Ectodermal cell (in vitro differentiated cells): ENCODE results near the gene EFCAB6.

Experiments
- H3K27ac ChIP-seq: 2 replicates; pipeline ENCODE4 v1.7.0; 2013; ENCODE audit warnings: mild to moderate bottlenecking, low read depth, low read length; ENCODE audit not compliant: insufficient read depth, poor library complexity, severe bottlenecking
- H3K27me3 ChIP-seq: 2 replicates; pipeline ENCODE4 v1.7.0; 2013; ENCODE audit warnings: mild to moderate bottlenecking, low read length; ENCODE audit not compliant: insufficient read depth, control insufficient read depth, poor library complexity, severe bottlenecking
- H3K36me3 ChIP-seq: one replicate; pipeline ENCODE4 v1.7.0; 2013; ENCODE audit warnings: low read length; ENCODE audit not compliant: control insufficient read depth, insufficient read depth
- H3K4me1 ChIP-seq: one replicate; pipeline ENCODE4 v1.7.0; 2013; ENCODE audit warnings: low read length; ENCODE audit not compliant: control insufficient read depth, insufficient read depth
- H3K4me3 ChIP-seq: 2 replicates; pipeline ENCODE4 v1.7.0; 2013; ENCODE audit warnings: low read depth, low read length, control low read depth; ENCODE audit not compliant: insufficient read depth
- H3K9me3 ChIP-seq: 2 replicates; pipeline ENCODE4 v1.7.0; 2013; ENCODE audit warnings: mild to moderate bottlenecking, low read length, moderate library complexity; ENCODE audit not compliant: control insufficient read depth
- WGBS, 2 experiments: methylation state at CpG; one replicate each; pipeline ENCODE4 v1.1.7; 2013; ENCODE audit warnings: missing lambda C conversion rate in 2 of 2; 5-methylcytosine and 5-hydroxymethylcytosine counted together

The EFCAB6 gene

DNA sequence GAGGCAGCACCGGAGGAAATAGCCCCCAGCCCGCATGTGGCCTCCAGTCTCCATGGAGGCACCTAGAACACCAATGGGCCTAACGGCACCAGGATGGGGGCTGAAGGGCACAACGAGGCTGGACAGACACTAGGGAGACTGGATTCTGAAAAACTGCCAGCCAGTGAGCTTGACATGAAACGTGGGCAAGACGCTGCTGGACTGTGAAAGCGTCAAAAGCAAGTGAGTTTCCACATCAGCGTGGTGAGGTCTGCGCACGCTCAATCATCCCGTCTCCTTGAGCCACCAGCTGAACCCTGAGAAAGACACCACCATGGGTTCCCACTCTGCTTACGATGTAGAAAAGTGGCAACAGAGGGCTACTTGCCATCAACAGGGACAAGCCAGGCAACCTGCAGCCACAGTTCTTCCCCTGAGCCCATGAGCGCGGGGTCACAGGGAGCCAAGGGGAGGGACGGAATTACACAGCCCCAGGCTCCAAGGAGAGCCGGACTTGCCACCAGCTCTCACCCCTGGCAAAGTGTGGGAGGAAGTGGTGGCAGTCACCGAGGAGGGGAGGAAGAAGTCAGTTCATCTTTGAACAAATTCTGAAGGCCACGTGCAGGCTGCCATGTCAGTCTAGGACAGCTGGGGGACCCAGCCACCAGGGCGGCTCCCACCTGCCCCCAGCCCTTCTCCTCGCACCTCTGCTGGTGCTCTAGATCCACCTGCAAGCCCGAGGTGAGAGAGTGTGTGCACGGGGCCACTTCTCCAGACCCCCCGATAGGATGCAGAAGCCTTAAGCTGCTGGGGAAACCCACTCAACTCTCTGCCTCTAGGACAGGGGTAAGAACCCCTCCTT lies 269.2 kb downstream of the EFCAB6 start:
- Histone ChIP-seq H3K4me3 (no peak overlapping the region), H3K27me3 (no peaks in the 10 kb centered on the region), H3K9me3 (no peaks in the 10 kb centered on the region), H3K36me3 (no peaks in the 10 kb centered on the region), H3K27ac (no peak overlapping the region), H3K4me1 (no peaks in the 10 kb centered on the region)
- WGBS, 2 experiments: 94 to 95% methylated on average over 23 of the region's 23 CpGs

- 93% methylated on average over 18 of the region's 18 CpGs for WGBS, 2 experiments
- no peak overlapping the region for H3K4me3 ChIP-seq
- H3K27ac ChIP-seq: no peak overlapping the region
- H3K36me3 ChIP-seq: no peaks in the 10 kb centered on the region
- H3K9me3 ChIP-seq: no peaks in the 10 kb centered on the region
- no peaks in the 10 kb centered on the region for H3K27me3 ChIP-seq
- H3K4me1 ChIP-seq: no peaks in the 10 kb centered on the region
Measured at GRCh38 chr22:43541462-43542407, 270.4 kb downstream of the EFCAB6 start.

GRCh38 chr22:43541022-43541421 lies 271.1 kb downstream of the EFCAB6 start:
- H3K9me3 ChIP-seq: no peaks in the 10 kb centered on the region
- H3K27me3 ChIP-seq: no peaks in the 10 kb centered on the region
- no peak overlapping the region for H3K27ac ChIP-seq
- 93% methylated on average over 5 to 6 of the region's 6 CpGs for WGBS, 2 experiments
- no peaks in the 10 kb centered on the region for H3K4me1 ChIP-seq
- H3K4me3 ChIP-seq: no peak overlapping the region
- H3K36me3 ChIP-seq: no peaks in the 10 kb centered on the region

DNA sequence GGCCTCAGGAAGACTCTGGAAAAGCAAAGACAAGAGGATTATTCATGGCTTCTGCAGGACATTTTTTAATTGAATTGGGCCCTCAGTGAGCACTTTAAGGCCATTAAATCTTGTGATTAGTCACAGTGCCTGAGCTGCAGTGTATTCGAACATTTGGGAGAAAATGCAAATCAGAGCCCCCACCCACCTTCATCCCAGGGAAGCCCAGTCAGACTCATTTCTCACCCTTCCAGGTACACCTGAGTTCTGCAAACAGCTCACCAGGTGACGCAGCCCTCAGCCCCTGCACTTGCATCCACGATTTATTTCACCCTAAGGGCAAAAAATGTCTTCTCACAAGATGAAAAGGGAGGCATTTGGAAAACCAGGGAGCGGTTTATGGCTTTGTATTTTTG lies 271.6 kb downstream of the EFCAB6 start:
- WGBS, 2 experiments: 87 to 90% methylated on average over 4 of the region's 4 CpGs
- Histone ChIP-seq H3K27ac (no peak overlapping the region), H3K36me3 (no peaks in the 10 kb centered on the region), H3K9me3 (no peaks in the 10 kb centered on the region), H3K4me1 (no peaks in the 10 kb centered on the region), H3K27me3 (no peaks in the 10 kb centered on the region), H3K4me3 (no peak overlapping the region)

GRCh38 chr22:43539572-43540528 lies 272.3 kb downstream of the EFCAB6 start:
- H3K9me3 ChIP-seq: no peaks in the 10 kb centered on the region
- no peaks in the 10 kb centered on the region for H3K27me3 ChIP-seq
- WGBS, 2 experiments: 93 to 94% methylated on average over 31 of the region's 31 CpGs
- no peaks in the 10 kb centered on the region for H3K4me1 ChIP-seq
- no peak overlapping the region for H3K4me3 ChIP-seq
- H3K27ac ChIP-seq: no peak overlapping the region
- no peaks in the 10 kb centered on the region for H3K36me3 ChIP-seq

GRCh38 chr22:43537019-43537585 lies 275.0 kb downstream of the EFCAB6 start:
- H3K4me1 ChIP-seq: no peaks in the 10 kb centered on the region
- H3K27me3 ChIP-seq: no peaks in the 10 kb centered on the region
- H3K36me3 ChIP-seq: no peaks in the 10 kb centered on the region
- H3K4me3 ChIP-seq: no peak overlapping the region
- H3K9me3 ChIP-seq: no peaks in the 10 kb centered on the region
- WGBS, 2 experiments: 91% methylated on average over 14 of the region's 14 CpGs
- no peak overlapping the region for H3K27ac ChIP-seq

DNA sequence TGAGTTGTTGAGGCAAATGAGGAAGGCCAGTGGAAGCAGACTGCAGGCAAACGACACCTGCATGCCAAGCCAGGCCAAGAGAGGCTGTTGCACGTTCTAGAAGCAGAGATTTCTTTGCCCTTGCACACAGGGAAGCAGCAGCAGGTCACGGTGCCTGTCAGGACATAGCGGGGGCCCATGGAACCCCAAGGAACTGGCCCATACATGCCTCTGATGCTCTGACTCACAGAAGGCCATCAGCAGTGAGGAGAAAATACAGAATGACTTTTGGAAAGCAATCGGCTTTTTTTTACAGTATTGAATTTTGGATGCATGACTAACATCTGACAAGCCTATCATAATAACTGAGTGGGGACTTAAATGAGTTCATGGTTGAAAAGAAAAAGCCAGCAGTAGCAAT lies 276.4 kb downstream of the EFCAB6 start:
- Histone ChIP-seq H3K27ac (no peak overlapping the region), H3K36me3 (no peaks in the 10 kb centered on the region), H3K27me3 (no peaks in the 10 kb centered on the region), H3K9me3 (no peaks in the 10 kb centered on the region), H3K4me1 (no peaks in the 10 kb centered on the region), H3K4me3 (no peak overlapping the region)
- WGBS, 2 experiments: 90 to 94% methylated on average over 5 of the region's 5 CpGs

DNA sequence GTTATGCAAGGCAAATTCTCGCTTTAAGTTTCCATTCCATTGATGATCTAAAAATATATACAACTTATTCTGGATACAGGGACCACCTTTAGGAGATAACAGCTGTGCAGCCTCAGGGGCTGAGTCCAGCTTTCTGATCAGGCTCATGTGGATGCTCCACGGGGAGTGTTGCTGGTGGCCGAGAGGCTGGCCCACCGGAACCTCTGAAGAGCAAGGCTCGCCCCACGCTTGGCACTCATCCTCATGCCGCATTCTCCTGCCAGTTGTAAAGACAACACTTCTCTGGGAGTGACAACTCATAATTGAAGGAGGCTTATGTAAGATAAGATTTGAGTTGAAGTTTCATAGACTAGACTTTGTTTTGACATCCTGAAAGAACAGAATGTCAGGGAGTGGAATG lies 276.8 kb downstream of the EFCAB6 start:
- H3K9me3 ChIP-seq: no peaks in the 10 kb centered on the region
- WGBS, 2 experiments: 94 to 99% methylated on average over 7 of the region's 7 CpGs
- no peaks in the 10 kb centered on the region for H3K27me3 ChIP-seq
- no peaks in the 10 kb centered on the region for H3K36me3 ChIP-seq
- no peaks in the 10 kb centered on the region for H3K4me1 ChIP-seq
- no peak overlapping the region for H3K4me3 ChIP-seq
- no peak overlapping the region for H3K27ac ChIP-seq

DNA sequence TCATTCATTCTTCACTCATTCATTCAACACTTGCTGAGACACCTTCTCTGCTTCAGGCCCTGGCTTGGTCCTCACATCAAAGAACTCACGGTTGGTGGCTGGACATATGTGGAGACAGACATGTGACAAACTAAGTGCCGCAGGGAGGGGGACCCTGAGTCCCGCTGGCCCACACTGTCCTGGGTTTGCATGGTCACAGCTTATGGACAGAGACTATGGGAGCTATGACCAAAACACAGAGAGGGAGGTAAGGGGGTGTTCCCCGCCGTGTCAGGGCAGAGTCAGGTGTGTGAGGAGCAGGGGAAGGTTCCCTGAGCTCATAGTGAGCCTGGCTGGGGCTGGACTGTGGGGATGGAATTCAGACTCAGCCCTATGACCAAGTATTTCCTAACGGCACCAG lies 277.2 kb downstream of the EFCAB6 start:
- H3K4me3 ChIP-seq: no peak overlapping the region
- H3K27ac ChIP-seq: no peak overlapping the region
- no peaks in the 10 kb centered on the region for H3K27me3 ChIP-seq
- no peaks in the 10 kb centered on the region for H3K9me3 ChIP-seq
- 90 to 96% methylated on average over 6 of the region's 6 CpGs for WGBS, 2 experiments
- H3K4me1 ChIP-seq: no peaks in the 10 kb centered on the region
- no peaks in the 10 kb centered on the region for H3K36me3 ChIP-seq
